Colonic mucosa (tissue), 4 donors: ENCODE results near the gene OR4Q2. TPM values are rescaled to one million over a fixed set of nuclear protein-coding genes. Genes with fewer than 3 reads are reported as not detected.
"Not testable (repeated sequence)": the region's sequence is repeated elsewhere in the genome, so short reads cannot be mapped to it uniquely, and the experiment has no call there.

Experiments
- DNase-seq: peaks from one replicate; pipeline ENCODE4 v3.0.0-alpha.2; 2020
- H3K27ac ChIP-seq: fragments of 200-600 bp; one replicate; pipeline ENCODE4 v1.8.0; 2021
- H3K27me3 ChIP-seq: fragments of 200-600 bp; one replicate; pipeline ENCODE4 v1.8.0; 2021
- H3K36me3 ChIP-seq: fragments of 200-600 bp; one replicate; pipeline ENCODE4 v1.8.0; 2021
- H3K4me1 ChIP-seq: fragments of 200-600 bp; one replicate; pipeline ENCODE4 v1.8.0; 2021; ENCODE audit warnings: mild to moderate bottlenecking
- H3K4me3 ChIP-seq: fragments of 200-600 bp; one replicate; pipeline ENCODE4 v1.8.0; 2021
- H3K9ac ChIP-seq, 2 donors: one replicate each; pipeline ENCODE4 v1.7.0; 2013; ENCODE audit warnings: control low read depth in 2 of 2, low read depth in 2 of 2, low read length in 2 of 2
- H3K9me3 ChIP-seq: fragments of 200-600 bp; one replicate; pipeline ENCODE4 v1.8.0; 2021
- intact Hi-C: fragments of 100-400 bp; cut with DNase I; formaldehyde crosslinking; loops from one replicate; pipeline ENCODE4 v1.14.1; 2022
- total RNA-seq, 2 donors: library from RNA; stranded (reverse); fragmentation: NEBNext Ultra II Directional in 1 of 2; extraction: Animal tissue kit (Norgen Biotek cat#: 25700) in 1 of 2; gene quantifications; one replicate each; pipeline ENCODE4 v1.2.1, GENCODE V29; 2021
- TF ChIP-seq, protein P1 (sequence below): fragments of 200-600 bp; IDR thresholded peaks from one replicate; pipeline ENCODE4 v1.8.0; 2022; ENCODE audit warnings: antibody characterized with exemption, mild to moderate bottlenecking
- donor health status: healthy.
- donor health status: DM: no; HTN: no; CAD: no.
- donor health status: DM: no; HTN: no; CAD: no.

OR4Q2 gene
- total RNA-seq: not detected

- Histone ChIP-seq H3K4me1 (no peaks in the 10 kb centered on the region), H3K4me3 (no peak within 1 kb of the TSS)
- intact Hi-C loops: no loop called here
Observed at GRCh38 chr14:20001863-20002262, at the start of gene OR4Q2. TSS of gene OR4Q2 (plus strand) at chr14:20002163.

GRCh38 chr14:19969735-19970134, 32.2 kb upstream of the OR4Q2 start:
- H3K27me3 ChIP-seq, H3K27ac ChIP-seq, H3K9me3 ChIP-seq, H3K4me3 ChIP-seq, H3K4me1 ChIP-seq, H3K9ac ChIP-seq, DNase-seq, H3K36me3 ChIP-seq, intact Hi-C loops: not testable (repeated sequence)

More at GRCh38 chr14:20001863-20002262, at the start of gene OR4Q2:
- H3K27ac ChIP-seq: no peak within 1 kb of the TSS
- H3K36me3 ChIP-seq: no peaks in the 10 kb centered on the region
- H3K9ac ChIP-seq: no peak within 1 kb of the TSS
- no peak for DNase-seq
- TF ChIP-seq, protein P1, sequence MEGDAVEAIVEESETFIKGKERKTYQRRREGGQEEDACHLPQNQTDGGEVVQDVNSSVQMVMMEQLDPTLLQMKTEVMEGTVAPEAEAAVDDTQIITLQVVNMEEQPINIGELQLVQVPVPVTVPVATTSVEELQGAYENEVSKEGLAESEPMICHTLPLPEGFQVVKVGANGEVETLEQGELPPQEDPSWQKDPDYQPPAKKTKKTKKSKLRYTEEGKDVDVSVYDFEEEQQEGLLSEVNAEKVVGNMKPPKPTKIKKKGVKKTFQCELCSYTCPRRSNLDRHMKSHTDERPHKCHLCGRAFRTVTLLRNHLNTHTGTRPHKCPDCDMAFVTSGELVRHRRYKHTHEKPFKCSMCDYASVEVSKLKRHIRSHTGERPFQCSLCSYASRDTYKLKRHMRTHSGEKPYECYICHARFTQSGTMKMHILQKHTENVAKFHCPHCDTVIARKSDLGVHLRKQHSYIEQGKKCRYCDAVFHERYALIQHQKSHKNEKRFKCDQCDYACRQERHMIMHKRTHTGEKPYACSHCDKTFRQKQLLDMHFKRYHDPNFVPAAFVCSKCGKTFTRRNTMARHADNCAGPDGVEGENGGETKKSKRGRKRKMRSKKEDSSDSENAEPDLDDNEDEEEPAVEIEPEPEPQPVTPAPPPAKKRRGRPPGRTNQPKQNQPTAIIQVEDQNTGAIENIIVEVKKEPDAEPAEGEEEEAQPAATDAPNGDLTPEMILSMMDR: no peak
- no peaks in the 10 kb centered on the region for H3K27me3 ChIP-seq
- H3K9me3 ChIP-seq: no peaks in the 10 kb centered on the region

GRCh38 chr14:19974844-19975243, 27.1 kb upstream of the OR4Q2 start:
- no peak overlapping the region for H3K4me3 ChIP-seq
- H3K9ac ChIP-seq: no peak overlapping the region
- H3K4me1 ChIP-seq: no peaks in the 10 kb centered on the region
- H3K36me3 ChIP-seq: no peaks in the 10 kb centered on the region
- TF ChIP-seq, protein P1: no peak
- H3K27ac ChIP-seq: no peak overlapping the region
- no peaks in the 10 kb centered on the region for H3K27me3 ChIP-seq
- H3K9me3 ChIP-seq: no peaks in the 10 kb centered on the region
- intact Hi-C loops: no loop called here
- DNase-seq: no peak

DNA sequence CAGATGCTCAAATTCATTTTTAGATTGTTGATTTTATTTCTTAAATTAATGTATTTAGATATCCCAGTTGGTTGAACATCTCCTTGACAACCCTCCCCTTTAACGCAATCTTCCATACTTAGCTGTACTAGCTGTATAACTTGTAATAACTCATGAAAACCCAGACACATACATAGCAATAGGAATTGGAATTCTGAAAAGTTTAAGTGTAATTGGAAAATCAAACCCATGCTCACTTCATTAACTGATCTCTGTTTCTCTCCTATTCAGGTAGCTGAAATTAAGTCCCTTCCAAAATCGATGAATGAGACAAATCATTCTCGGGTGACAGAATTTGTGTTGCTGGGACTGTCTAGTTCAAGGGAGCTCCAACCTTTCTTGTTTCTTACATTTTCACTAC, 26.7 kb upstream of the OR4Q2 start, which contains the start of gene OR4K15:
OR4K15 (plus strand) TSS at position 301 of the 400 bp plus-strand sequence; CDS start at position 301, 0 bp downstream.
- intact Hi-C loops: no loop called here
- DNase-seq: no peak
- Histone ChIP-seq H3K9ac (no peak within 1 kb of the TSS), H3K4me1 (no peaks in the 10 kb centered on the region), H3K4me3 (no peak within 1 kb of the TSS), H3K36me3 (no peaks in the 10 kb centered on the region), H3K27me3 (no peaks in the 10 kb centered on the region), H3K27ac (no peak within 1 kb of the TSS), H3K9me3 (no peaks in the 10 kb centered on the region)
- TF ChIP-seq, protein P1: no peak

DNA sequence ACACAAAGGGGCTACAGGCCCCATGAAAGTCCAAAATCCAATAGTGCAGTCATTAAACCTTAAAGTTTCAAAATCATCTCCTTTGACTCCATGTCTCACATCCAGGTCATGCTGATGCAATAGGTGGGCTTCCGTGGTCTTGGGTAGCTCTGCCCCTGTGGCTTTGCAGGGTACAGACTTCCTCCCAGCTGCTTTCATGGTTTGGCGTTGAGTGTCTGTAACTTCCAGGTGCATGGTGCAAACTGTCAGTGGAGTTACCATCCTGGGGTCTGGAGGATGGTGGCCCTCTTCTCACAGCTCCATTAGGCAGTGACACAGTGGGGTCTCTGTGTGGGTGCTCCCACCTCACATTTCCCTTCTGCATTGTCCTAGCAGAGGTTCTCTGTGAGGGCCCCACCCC, 8.5 kb upstream of the OR4Q2 start:
- no peak overlapping the region for H3K9ac ChIP-seq
- TF ChIP-seq, protein P1: no peak
- intact Hi-C loops: no loop called here
- no peak overlapping the region for H3K27ac ChIP-seq
- no peaks in the 10 kb centered on the region for H3K36me3 ChIP-seq
- no peaks in the 10 kb centered on the region for H3K9me3 ChIP-seq
- no peak overlapping the region for H3K4me3 ChIP-seq
- H3K27me3 ChIP-seq: no peaks in the 10 kb centered on the region
- H3K4me1 ChIP-seq: no peaks in the 10 kb centered on the region
- no peak for DNase-seq

- H3K27ac ChIP-seq: no peak overlapping the region
- TF ChIP-seq, protein P1: no peak
- no peaks in the 10 kb centered on the region for H3K4me1 ChIP-seq
- intact Hi-C loops: no loop called here
- H3K36me3 ChIP-seq: no peaks in the 10 kb centered on the region
- no peaks in the 10 kb centered on the region for H3K9me3 ChIP-seq
- no peak overlapping the region for H3K9ac ChIP-seq
- H3K27me3 ChIP-seq: no peaks in the 10 kb centered on the region
- no peak for DNase-seq
- H3K4me3 ChIP-seq: no peak overlapping the region
Observed at GRCh38 chr14:20002319-20002718, 356 bp downstream of the OR4Q2 start.
